Loucy (cell line): Measurements from ENCODE around the gene LYRM4.

Experiments used
- H2AFZ ChIP-seq: fragments of 200-600 bp; sonication (generic); 2 replicates; pipeline ENCODE4 v1.6.0; 2016; ENCODE audit warnings: antibody characterized with exemption, mild to moderate bottlenecking, low read length, moderate library complexity
- H3F3A ChIP-seq: fragments of 200-600 bp; 2 replicates; pipeline ENCODE4 v1.6.0; 2016; ENCODE audit warnings: antibody characterized with exemption, low read depth, mild to moderate bottlenecking
- H3K27me3 ChIP-seq: fragments of 200-600 bp; sonication (generic); 2 replicates; pipeline ENCODE4 v1.6.1; 2014; ENCODE audit warnings: low read length, mild to moderate bottlenecking; ENCODE audit not compliant: insufficient read depth, poor library complexity, severe bottlenecking
- H3K36me3 ChIP-seq: fragments of 200-600 bp; sonication (generic); 2 replicates; pipeline ENCODE4 v1.6.1; 2016; ENCODE audit warnings: low read length; ENCODE audit not compliant: insufficient read depth
- H3K4me1 ChIP-seq: fragments of 200-600 bp; sonication (generic); 2 replicates; pipeline ENCODE4 v1.5.1; 2014; ENCODE audit warnings: low read length, mild to moderate bottlenecking; ENCODE audit not compliant: insufficient read depth, poor library complexity, severe bottlenecking
- H3K4me2 ChIP-seq: fragments of 200-600 bp; sonication (generic); 2 replicates; pipeline ENCODE4 v1.6.0; 2014; ENCODE audit warnings: antibody characterized with exemption, low read length, low read depth, mild to moderate bottlenecking; ENCODE audit not compliant: poor library complexity, severe bottlenecking
- H3K4me3 ChIP-seq: fragments of 200-600 bp; sonication (generic); 2 replicates; pipeline ENCODE4 v1.5.1; 2014; ENCODE audit warnings: low read length, mild to moderate bottlenecking, mixed read lengths; ENCODE audit not compliant: poor library complexity, severe bottlenecking
- H3K79me2 ChIP-seq: fragments of 200-600 bp; sonication (generic); 2 replicates; pipeline ENCODE4 v1.6.1; 2014; ENCODE audit warnings: low read length; ENCODE audit not compliant: insufficient read depth
- H3K9ac ChIP-seq: fragments of 200-600 bp; sonication (generic); 2 replicates; pipeline ENCODE4 v1.6.0; 2014; ENCODE audit warnings: mild to moderate bottlenecking, low read depth, low read length, moderate library complexity; ENCODE audit not compliant: poor library complexity, severe bottlenecking
- H3K9me2 ChIP-seq: fragments of 200-600 bp; sonication (generic); replicated peaks from 2 replicates; pipeline ENCODE4 v1.6.1; 2016; ENCODE audit warnings: low read depth, low read length, mixed read lengths
- H3K9me3 ChIP-seq: fragments of 200-600 bp; sonication (generic); 2 replicates; pipeline ENCODE4 v1.6.1; 2014; ENCODE audit warnings: mild to moderate bottlenecking, antibody characterized with exemption, low read length, low read depth; ENCODE audit not compliant: insufficient read depth
- H4K20me1 ChIP-seq: fragments of 200-600 bp; sonication (generic); 2 replicates; pipeline ENCODE4 v1.6.0; 2014; ENCODE audit warnings: antibody characterized with exemption, low read length, mild to moderate bottlenecking; ENCODE audit not compliant: insufficient read depth, poor library complexity, severe bottlenecking
- EZH2phosphoT487 ChIP-seq: fragments of 200-600 bp; IDR thresholded peaks from 2 replicates; pipeline ENCODE4 v1.6.1; 2018; ENCODE audit warnings: antibody characterized with exemption, mild to moderate bottlenecking, moderate library complexity, borderline replicate concordance
- TF ChIP-seq, protein P1 (sequence below): fragments of 200-600 bp; sonication (generic); conservative IDR thresholded peaks from 2 replicates; pipeline ENCODE4 v1.5.1; 2014; ENCODE audit warnings: mild to moderate bottlenecking, antibody characterized with exemption, low read length

The LYRM4 gene

DNA sequence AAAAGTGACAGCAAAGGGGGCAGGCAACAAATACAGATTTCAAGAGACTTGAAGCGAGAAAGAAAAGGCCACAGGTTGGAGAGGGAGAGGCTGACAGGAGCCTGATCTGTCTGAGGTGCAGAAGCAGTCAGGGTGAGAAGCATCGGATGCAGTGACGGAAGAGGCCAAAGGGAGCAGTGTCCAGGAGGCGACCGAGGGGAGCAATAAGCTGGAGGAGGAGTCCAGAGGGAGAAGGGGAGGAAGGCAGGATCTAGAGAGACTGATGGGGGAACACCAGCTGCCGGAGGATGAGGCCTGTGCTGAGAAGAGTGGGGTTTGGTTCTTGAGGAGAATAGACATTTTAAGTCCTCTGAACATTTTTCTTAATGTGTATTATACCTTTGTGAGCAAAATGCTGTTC lies 24.3 kb upstream of the LYRM4 start:
- no peak overlapping the region for H3K9ac ChIP-seq
- H3K9me3 ChIP-seq = no peaks in the 10 kb centered on the region
- no peaks in the 10 kb centered on the region for H3K9me2 ChIP-seq
- H3K27me3 ChIP-seq = no peaks in the 10 kb centered on the region
- H3F3A ChIP-seq = no peaks in the 10 kb centered on the region
- TF ChIP-seq, protein P1, sequence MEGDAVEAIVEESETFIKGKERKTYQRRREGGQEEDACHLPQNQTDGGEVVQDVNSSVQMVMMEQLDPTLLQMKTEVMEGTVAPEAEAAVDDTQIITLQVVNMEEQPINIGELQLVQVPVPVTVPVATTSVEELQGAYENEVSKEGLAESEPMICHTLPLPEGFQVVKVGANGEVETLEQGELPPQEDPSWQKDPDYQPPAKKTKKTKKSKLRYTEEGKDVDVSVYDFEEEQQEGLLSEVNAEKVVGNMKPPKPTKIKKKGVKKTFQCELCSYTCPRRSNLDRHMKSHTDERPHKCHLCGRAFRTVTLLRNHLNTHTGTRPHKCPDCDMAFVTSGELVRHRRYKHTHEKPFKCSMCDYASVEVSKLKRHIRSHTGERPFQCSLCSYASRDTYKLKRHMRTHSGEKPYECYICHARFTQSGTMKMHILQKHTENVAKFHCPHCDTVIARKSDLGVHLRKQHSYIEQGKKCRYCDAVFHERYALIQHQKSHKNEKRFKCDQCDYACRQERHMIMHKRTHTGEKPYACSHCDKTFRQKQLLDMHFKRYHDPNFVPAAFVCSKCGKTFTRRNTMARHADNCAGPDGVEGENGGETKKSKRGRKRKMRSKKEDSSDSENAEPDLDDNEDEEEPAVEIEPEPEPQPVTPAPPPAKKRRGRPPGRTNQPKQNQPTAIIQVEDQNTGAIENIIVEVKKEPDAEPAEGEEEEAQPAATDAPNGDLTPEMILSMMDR = no peak
- TF ChIP-seq EZH2phosphoT487 = no peak
- H3K79me2 ChIP-seq = peaks cover 11% of the 10 kb centered on the region; the same call in 1 of the 2 replicates
- H3K4me1 ChIP-seq = peaks cover 8% of the 10 kb centered on the region
- H3K4me2 ChIP-seq = no peak overlapping the region
- no peak overlapping the region for H2AFZ ChIP-seq
- no peak overlapping the region for H3K4me3 ChIP-seq
- no peaks in the 10 kb centered on the region for H4K20me1 ChIP-seq
- no peaks in the 10 kb centered on the region for H3K36me3 ChIP-seq

DNA sequence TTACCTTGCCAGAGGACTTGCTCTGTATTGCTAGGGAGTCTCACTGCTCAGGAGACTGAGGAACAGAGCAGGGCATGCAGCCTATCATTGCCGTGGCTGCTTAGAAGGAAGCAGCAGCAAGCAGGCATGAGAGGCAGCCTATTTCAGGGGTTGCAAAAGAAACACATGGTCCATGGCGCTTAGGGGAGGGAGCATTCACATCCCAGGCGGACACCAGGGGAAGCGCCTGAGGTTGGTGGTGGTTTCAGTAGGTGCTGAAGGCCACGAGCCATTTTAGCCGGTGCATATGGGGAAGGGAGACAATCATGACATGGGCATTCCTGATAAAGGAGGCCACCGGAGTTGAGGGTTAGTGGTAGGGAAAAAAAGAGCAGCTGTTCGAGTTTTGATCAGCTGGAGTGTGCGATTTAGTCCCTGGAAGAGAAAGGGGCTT lies 21.5 kb upstream of the LYRM4 start:
- Histone ChIP-seq H3K36me3 (no peaks in the 10 kb centered on the region), H3K79me2 (peaks cover 11% of the 10 kb centered on the region; the same call in 1 of the 2 replicates), H3K9me3 (no peaks in the 10 kb centered on the region), H3F3A (no peaks in the 10 kb centered on the region), H2AFZ (no peak overlapping the region), H3K9ac (no peak overlapping the region), H3K4me1 (peaks cover 13% of the 10 kb centered on the region), H4K20me1 (no peaks in the 10 kb centered on the region), H3K27me3 (no peaks in the 10 kb centered on the region), H3K4me2 (no peak overlapping the region), H3K9me2 (no peaks in the 10 kb centered on the region), H3K4me3 (no peak overlapping the region)
- no peak for TF ChIP-seq EZH2phosphoT487
- TF ChIP-seq, protein P1 = no peak

DNA sequence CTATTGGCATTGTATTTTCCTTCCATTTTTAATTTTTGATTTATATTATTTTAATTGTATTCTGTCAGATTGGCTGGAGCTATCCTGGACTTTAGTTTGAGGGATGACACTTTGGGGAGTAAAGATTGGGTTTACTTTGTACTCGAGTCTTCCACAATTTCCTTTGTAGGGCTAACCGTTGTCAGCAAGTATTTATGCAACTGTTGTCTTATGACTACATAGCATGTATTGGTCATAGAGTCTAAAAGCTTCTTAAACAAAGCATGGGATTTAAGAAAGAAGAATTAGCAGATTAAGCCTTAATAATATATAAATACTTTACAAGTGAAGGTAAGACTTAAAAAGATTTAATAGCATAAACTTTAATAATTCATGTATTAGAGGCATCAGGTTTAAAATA lies 20.2 kb upstream of the LYRM4 start:
- no peak overlapping the region for H2AFZ ChIP-seq
- peaks cover 9% of the 10 kb centered on the region; the same call in 1 of the 2 replicates for H3K79me2 ChIP-seq
- H3F3A ChIP-seq = no peaks in the 10 kb centered on the region
- H3K4me2 ChIP-seq = no peak overlapping the region
- peaks cover 13% of the 10 kb centered on the region for H3K4me1 ChIP-seq
- H3K4me3 ChIP-seq = no peak overlapping the region
- no peaks in the 10 kb centered on the region for H3K9me2 ChIP-seq
- no peak overlapping the region for H3K9ac ChIP-seq
- H3K27me3 ChIP-seq = no peaks in the 10 kb centered on the region
- H3K9me3 ChIP-seq = no peaks in the 10 kb centered on the region
- no peaks in the 10 kb centered on the region for H3K36me3 ChIP-seq
- H4K20me1 ChIP-seq = no peaks in the 10 kb centered on the region
- no peak for TF ChIP-seq EZH2phosphoT487
- TF ChIP-seq, protein P1 = no peak
